OCI-LY1 (cell line): ENCODE results near the gene OR2S2.

Source experiments
- H2AFZ ChIP-seq: fragments of 200-600 bp; sonication (generic), shearing (Covaris generic); 2 replicates; pipeline ENCODE4 v1.6.0; 2014; ENCODE audit warnings: antibody characterized with exemption, mild to moderate bottlenecking, low read length
- H3F3A ChIP-seq: fragments of 200-600 bp; sonication (generic), shearing (Covaris generic); 2 replicates; pipeline ENCODE4 v1.6.0; 2014; ENCODE audit warnings: mild to moderate bottlenecking, antibody characterized with exemption, low read length, moderate library complexity; ENCODE audit not compliant: insufficient read depth
- H3K27ac ChIP-seq: fragments of 200-600 bp; sonication (generic); 2 replicates; pipeline ENCODE4 v1.5.1; 2014; ENCODE audit warnings: low read length, mixed run types, mild to moderate bottlenecking, low read depth; ENCODE audit not compliant: poor library complexity, severe bottlenecking
- H3K27me3 ChIP-seq: fragments of 200-600 bp; sonication (generic); 2 replicates; pipeline ENCODE4 v1.6.0; 2014; ENCODE audit warnings: antibody characterized with exemption, mild to moderate bottlenecking, low read length, moderate library complexity; ENCODE audit not compliant: insufficient read depth
- H3K36me3 ChIP-seq: fragments of 200-600 bp; sonication (generic); 2 replicates; pipeline ENCODE4 v1.6.1; 2014; ENCODE audit warnings: mild to moderate bottlenecking, antibody characterized with exemption, low read length, moderate library complexity, mixed read lengths; ENCODE audit not compliant: insufficient read depth
- H3K4me1 ChIP-seq: fragments of 200-600 bp; sonication (generic); 2 replicates; pipeline ENCODE4 v1.5.1; 2014; ENCODE audit warnings: mild to moderate bottlenecking, low read length, moderate library complexity; ENCODE audit not compliant: insufficient read depth, severe bottlenecking
- H3K4me2 ChIP-seq: fragments of 200-600 bp; sonication (generic), shearing (Covaris generic); 2 replicates; pipeline ENCODE4 v1.6.1; 2014; ENCODE audit warnings: low read length
- H3K4me3 ChIP-seq: fragments of 200-600 bp; sonication (generic); 2 replicates; pipeline ENCODE4 v1.5.1; 2014; ENCODE audit warnings: low read length, low read depth, mild to moderate bottlenecking, mixed read lengths; ENCODE audit not compliant: poor library complexity, severe bottlenecking
- H3K79me2 ChIP-seq: fragments of 200-600 bp; shearing (Covaris generic); 2 replicates; pipeline ENCODE4 v1.6.1; 2016; ENCODE audit warnings: mixed run types, low read length, mixed read lengths; ENCODE audit not compliant: insufficient read depth
- H3K9ac ChIP-seq: fragments of 200-600 bp; sonication (generic), shearing (Covaris generic); 2 replicates; pipeline ENCODE4 v1.6.1; 2014; ENCODE audit warnings: mild to moderate bottlenecking, low read length, mixed read lengths
- H3K9me2 ChIP-seq: fragments of 200-600 bp; sonication (generic), shearing (Covaris generic); 2 replicates; pipeline ENCODE4 v1.6.1; 2014; ENCODE audit warnings: low read depth, mild to moderate bottlenecking, low read length, mixed read lengths
- H3K9me3 ChIP-seq: fragments of 200-600 bp; shearing (Covaris generic); 2 replicates; pipeline ENCODE4 v1.6.1; 2014; ENCODE audit warnings: low read length, mixed read lengths
- H4K20me1 ChIP-seq: fragments of 200-600 bp; sonication (generic), shearing (Covaris generic); 2 replicates; pipeline ENCODE4 v1.6.0; 2016; ENCODE audit warnings: mild to moderate bottlenecking, low read length; ENCODE audit not compliant: insufficient read depth
- EZH2 ChIP-seq: fragments of 200-600 bp; sonication (generic), shearing (Covaris generic); IDR thresholded peaks from 2 replicates; pipeline ENCODE4 v1.8.0; 2017; ENCODE audit warnings: borderline replicate concordance, mixed run types, mild to moderate bottlenecking, antibody characterized with exemption, low read length, moderate library complexity, mixed read lengths
- TF ChIP-seq, protein P1 (sequence below): fragments of 200-600 bp; sonication (generic), shearing (Covaris generic); IDR thresholded peaks from 2 replicates; pipeline ENCODE4 v1.5.1; 2017; ENCODE audit warnings: mild to moderate bottlenecking, antibody characterized with exemption, low read length, moderate library complexity, mixed read lengths

Gene OR2S2

DNA sequence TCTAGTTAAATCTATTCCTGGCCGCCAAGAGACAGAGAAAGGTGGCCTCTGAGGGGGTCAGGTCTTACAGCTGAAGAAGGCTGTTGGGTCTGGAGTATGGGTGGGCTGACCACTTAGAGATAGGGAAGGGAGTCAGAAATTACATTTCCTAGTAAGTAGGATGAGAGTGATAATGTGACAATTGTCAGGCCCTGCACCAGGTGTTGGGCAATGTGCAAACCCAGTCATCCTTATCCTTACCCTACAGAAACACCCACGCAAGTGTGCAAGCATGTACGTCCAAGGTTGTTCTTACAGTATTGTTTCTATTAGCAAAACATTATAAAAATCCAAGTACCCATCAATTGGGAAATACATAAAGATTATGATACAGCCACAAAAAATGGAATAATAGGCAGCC lies 39.2 kb downstream of the OR2S2 start:
- Histone ChIP-seq H3K36me3 (no peaks in the 10 kb centered on the region), H3K4me2 (no peak overlapping the region), H2AFZ (no peak overlapping the region)

GRCh38 chr9:35917261-35917660 lies 40.7 kb downstream of the OR2S2 start:
- Histone ChIP-seq H4K20me1 (no peaks in the 10 kb centered on the region), H3K9me3 (no peaks in the 10 kb centered on the region), H3F3A (no peaks in the 10 kb centered on the region), H2AFZ (no peak overlapping the region), H3K9ac (no peak overlapping the region), H3K4me2 (no peak overlapping the region), H3K4me3 (no peak overlapping the region), H3K9me2 (no peaks in the 10 kb centered on the region), H3K4me1 (no peaks in the 10 kb centered on the region), H3K36me3 (no peaks in the 10 kb centered on the region), H3K79me2 (no peaks in the 10 kb centered on the region), H3K27ac (no peak overlapping the region), H3K27me3 (no peaks in the 10 kb centered on the region)
- TF ChIP-seq, protein P1, sequence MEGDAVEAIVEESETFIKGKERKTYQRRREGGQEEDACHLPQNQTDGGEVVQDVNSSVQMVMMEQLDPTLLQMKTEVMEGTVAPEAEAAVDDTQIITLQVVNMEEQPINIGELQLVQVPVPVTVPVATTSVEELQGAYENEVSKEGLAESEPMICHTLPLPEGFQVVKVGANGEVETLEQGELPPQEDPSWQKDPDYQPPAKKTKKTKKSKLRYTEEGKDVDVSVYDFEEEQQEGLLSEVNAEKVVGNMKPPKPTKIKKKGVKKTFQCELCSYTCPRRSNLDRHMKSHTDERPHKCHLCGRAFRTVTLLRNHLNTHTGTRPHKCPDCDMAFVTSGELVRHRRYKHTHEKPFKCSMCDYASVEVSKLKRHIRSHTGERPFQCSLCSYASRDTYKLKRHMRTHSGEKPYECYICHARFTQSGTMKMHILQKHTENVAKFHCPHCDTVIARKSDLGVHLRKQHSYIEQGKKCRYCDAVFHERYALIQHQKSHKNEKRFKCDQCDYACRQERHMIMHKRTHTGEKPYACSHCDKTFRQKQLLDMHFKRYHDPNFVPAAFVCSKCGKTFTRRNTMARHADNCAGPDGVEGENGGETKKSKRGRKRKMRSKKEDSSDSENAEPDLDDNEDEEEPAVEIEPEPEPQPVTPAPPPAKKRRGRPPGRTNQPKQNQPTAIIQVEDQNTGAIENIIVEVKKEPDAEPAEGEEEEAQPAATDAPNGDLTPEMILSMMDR, result no peak
- TF ChIP-seq EZH2, result no peak

More for the DNA sequence above, 39.2 kb downstream of the OR2S2 start:
- Histone ChIP-seq H3K9me2 (no peaks in the 10 kb centered on the region), H3K79me2 (no peaks in the 10 kb centered on the region), H3F3A (no peaks in the 10 kb centered on the region), H3K9me3 (no peaks in the 10 kb centered on the region), H3K4me3 (no peak overlapping the region), H3K4me1 (no peaks in the 10 kb centered on the region), H3K27ac (no peak overlapping the region), H4K20me1 (no peaks in the 10 kb centered on the region), H3K27me3 (no peaks in the 10 kb centered on the region), H3K9ac (no peak overlapping the region)
- TF ChIP-seq, protein P1, result no peak
- no peak for TF ChIP-seq EZH2

DNA sequence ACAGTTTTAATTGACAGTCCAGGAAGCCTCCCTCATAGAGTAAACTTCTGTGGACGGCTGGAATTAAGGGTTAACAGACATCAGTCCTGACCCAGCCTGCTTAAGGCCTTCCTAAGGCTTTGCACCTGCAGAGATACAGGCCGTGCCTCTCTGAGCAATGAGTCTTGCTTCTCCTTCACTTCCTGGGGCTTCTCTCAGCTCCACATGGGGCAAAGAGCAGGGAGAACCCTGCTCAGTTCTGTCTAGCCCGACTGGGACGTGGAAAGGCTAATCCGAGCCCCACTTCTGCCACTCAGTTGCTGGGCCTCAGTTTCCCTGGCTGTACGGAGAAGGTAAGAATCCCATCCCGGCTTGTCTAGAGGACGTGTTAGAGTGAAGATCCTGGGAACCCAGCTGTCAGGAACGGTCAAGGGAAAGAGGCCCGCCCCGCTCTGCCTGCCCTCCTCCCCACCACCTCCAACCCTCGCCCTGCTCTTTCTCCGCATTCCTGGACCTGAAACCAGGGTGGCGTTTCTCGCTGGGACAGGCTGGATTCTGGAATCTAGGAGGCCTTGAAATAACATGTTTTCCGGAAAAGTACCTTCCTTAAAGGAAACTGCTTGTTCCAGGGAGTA lies 42.2 kb downstream of the OR2S2 start:
- H2AFZ ChIP-seq, result no peak overlapping the region
- H3K9ac ChIP-seq, result no peak overlapping the region
- H3K4me2 ChIP-seq, result no peak overlapping the region
- H3K79me2 ChIP-seq, result no peaks in the 10 kb centered on the region
- H3F3A ChIP-seq, result no peaks in the 10 kb centered on the region
- H3K27ac ChIP-seq, result no peak overlapping the region
- H3K9me2 ChIP-seq, result no peaks in the 10 kb centered on the region
- H3K27me3 ChIP-seq, result no peaks in the 10 kb centered on the region
- H3K9me3 ChIP-seq, result no peaks in the 10 kb centered on the region
- H3K36me3 ChIP-seq, result no peaks in the 10 kb centered on the region
- no peak overlapping the region for H3K4me3 ChIP-seq
- no peaks in the 10 kb centered on the region for H4K20me1 ChIP-seq
- no peaks in the 10 kb centered on the region for H3K4me1 ChIP-seq
- TF ChIP-seq EZH2, result no peak
- TF ChIP-seq, protein P1, result no peak
